ENCODE results near the gene PRDM5. TPM values are rescaled to one million over a fixed set of nuclear protein-coding genes. Genes with fewer than 3 reads are reported as not detected.

PRDM5 gene
- total and polyA plus RNA-seq, 2 donors from 2014 or later: 2.6 to 9.1 TPM

- no peak overlapping the region for H3K4me3 ChIP-seq (ENCODE audit: low read length in 3 of 3)
- DNase-seq (no peak), FAIRE-seq (no peak)
- H3K9ac ChIP-seq (ENCODE audit: low read length in 3 of 3): no peak overlapping the region
- TF ChIP-seq CTCF (IDR thresholded peaks at IDR 0.05; ENCODE audit: borderline replicate concordance, extremely low read depth, insufficient read depth): no peak
- H3K27ac ChIP-seq (ENCODE audit: low read depth in 2 of 2, low read length in 2 of 2): no peak overlapping the region
- H3K9me3 ChIP-seq (ENCODE audit: control insufficient read depth in 2 of 3, insufficient read depth in 1 of 3, low read length in 3 of 3): no peaks in the 10 kb centered on the region
- no peaks in the 10 kb centered on the region for H3K4me1 ChIP-seq (ENCODE audit: control insufficient read depth in 2 of 3, insufficient read depth in 2 of 3, low read depth in 1 of 3, low read length in 3 of 3)
- intact Hi-C loops (cut with DNase I): no loop called here
- H3K27me3 ChIP-seq (ENCODE audit: control insufficient read depth, insufficient read depth, low read length): no peaks in the 10 kb centered on the region
- H3K36me3 ChIP-seq (ENCODE audit: control insufficient read depth in 2 of 3, insufficient read depth in 3 of 3, low read length in 3 of 3): no peaks in the 10 kb centered on the region
Measured at GRCh38 chr4:120667102-120667501, 255.4 kb downstream of the PRDM5 start.

DNA sequence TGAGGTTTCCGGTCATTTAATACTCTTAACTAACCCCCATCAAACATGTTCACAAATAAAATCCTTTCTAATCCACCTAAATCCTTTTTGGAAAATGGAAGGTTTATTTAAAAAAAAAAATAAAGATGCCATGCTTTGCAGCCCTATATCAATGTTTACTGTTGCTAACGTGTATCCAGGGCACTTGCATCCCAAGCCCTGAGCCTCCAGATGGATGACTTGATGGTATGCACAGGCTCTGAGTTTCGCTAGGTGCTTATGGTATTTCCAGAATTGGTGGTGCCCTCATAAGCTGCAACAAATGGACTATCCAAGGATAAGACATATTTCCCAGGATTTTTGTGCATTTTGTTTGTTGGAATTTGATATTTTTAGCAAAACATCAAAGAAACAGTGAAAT lies 257.7 kb downstream of the PRDM5 start:
- Histone ChIP-seq H3K27ac (ENCODE audit: low read depth in 2 of 2, low read length in 2 of 2) (no peak overlapping the region), H3K27me3 (ENCODE audit: control insufficient read depth, insufficient read depth, low read length) (no peaks in the 10 kb centered on the region), H3K4me1 (ENCODE audit: control insufficient read depth in 2 of 3, insufficient read depth in 2 of 3, low read depth in 1 of 3, low read length in 3 of 3) (no peaks in the 10 kb centered on the region), H3K9me3 (ENCODE audit: control insufficient read depth in 2 of 3, insufficient read depth in 1 of 3, low read length in 3 of 3) (no peaks in the 10 kb centered on the region), H3K4me3 (ENCODE audit: low read length in 3 of 3) (no peak overlapping the region), H3K9ac (ENCODE audit: low read length in 3 of 3) (no peak overlapping the region), H3K36me3 (ENCODE audit: control insufficient read depth in 2 of 3, insufficient read depth in 3 of 3, low read length in 3 of 3) (no peaks in the 10 kb centered on the region)
- intact Hi-C loops (cut with DNase I): no loop called here
- no peak for TF ChIP-seq CTCF (IDR thresholded peaks at IDR 0.05; ENCODE audit: borderline replicate concordance, extremely low read depth, insufficient read depth)
- DNase-seq (no peak), FAIRE-seq (no peak)

DNA sequence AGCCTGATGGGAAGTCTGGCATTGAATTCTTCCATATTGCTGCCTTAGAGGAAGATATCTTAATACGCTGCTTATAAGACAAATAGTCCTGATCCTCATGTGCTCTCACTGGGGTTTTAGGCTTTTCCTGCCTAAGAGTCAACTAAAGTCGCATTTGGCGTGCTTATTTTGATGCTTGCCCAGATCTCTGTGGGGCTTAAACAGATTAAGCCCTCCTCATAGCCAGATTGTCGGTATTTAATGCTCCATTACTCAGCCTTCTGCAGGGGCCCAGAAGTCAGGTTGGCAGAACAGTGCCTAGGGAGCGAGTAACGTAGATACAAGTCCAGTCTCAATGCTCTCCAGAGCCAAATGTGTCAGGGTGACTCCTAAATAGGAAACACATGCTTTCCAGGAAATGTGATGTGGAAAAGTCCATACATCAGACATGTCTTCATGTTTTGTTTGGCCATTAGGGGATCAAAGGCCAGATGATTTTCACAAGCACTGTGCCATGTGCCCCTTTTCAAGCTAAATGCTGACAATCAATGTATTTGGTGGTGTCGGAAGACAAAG lies 262.8 kb downstream of the PRDM5 start:
- H3K9me3 ChIP-seq (ENCODE audit: control insufficient read depth in 2 of 3, insufficient read depth in 1 of 3, low read length in 3 of 3): no peaks in the 10 kb centered on the region
- no peak overlapping the region for H3K4me3 ChIP-seq (ENCODE audit: low read length in 3 of 3)
- H3K9ac ChIP-seq (ENCODE audit: low read length in 3 of 3): no peak overlapping the region
- intact Hi-C loops (cut with DNase I): no loop called here
- H3K36me3 ChIP-seq (ENCODE audit: control insufficient read depth in 2 of 3, insufficient read depth in 3 of 3, low read length in 3 of 3): no peaks in the 10 kb centered on the region
- no peak overlapping the region for H3K27ac ChIP-seq (ENCODE audit: low read depth in 2 of 2, low read length in 2 of 2)
- FAIRE-seq: no peak
- H3K27me3 ChIP-seq (ENCODE audit: control insufficient read depth, insufficient read depth, low read length): no peaks in the 10 kb centered on the region
- H3K4me1 ChIP-seq (ENCODE audit: control insufficient read depth in 2 of 3, insufficient read depth in 2 of 3, low read depth in 1 of 3, low read length in 3 of 3): no peaks in the 10 kb centered on the region
- no peak for DNase-seq
- no peak for TF ChIP-seq CTCF (IDR thresholded peaks at IDR 0.05; ENCODE audit: borderline replicate concordance, extremely low read depth, insufficient read depth)

GRCh38 chr4:120658772-120659171 lies 263.8 kb downstream of the PRDM5 start:
- FAIRE-seq: no peak

More at GRCh38 chr4:120658772-120659171, 263.8 kb downstream of the PRDM5 start:
- no peak for DNase-seq
- no peak overlapping the region for H3K9ac ChIP-seq (ENCODE audit: low read length in 3 of 3)
- H3K4me1 ChIP-seq (ENCODE audit: control insufficient read depth in 2 of 3, insufficient read depth in 2 of 3, low read depth in 1 of 3, low read length in 3 of 3): no peaks in the 10 kb centered on the region
- intact Hi-C loops (cut with DNase I): no loop called here
- no peaks in the 10 kb centered on the region for H3K27me3 ChIP-seq (ENCODE audit: control insufficient read depth, insufficient read depth, low read length)
- no peaks in the 10 kb centered on the region for H3K9me3 ChIP-seq (ENCODE audit: control insufficient read depth in 2 of 3, insufficient read depth in 1 of 3, low read length in 3 of 3)
- no peak overlapping the region for H3K4me3 ChIP-seq (ENCODE audit: low read length in 3 of 3)
- no peaks in the 10 kb centered on the region for H3K36me3 ChIP-seq (ENCODE audit: control insufficient read depth in 2 of 3, insufficient read depth in 3 of 3, low read length in 3 of 3)
- H3K27ac ChIP-seq (ENCODE audit: low read depth in 2 of 2, low read length in 2 of 2): no peak overlapping the region
- no peak for TF ChIP-seq CTCF (IDR thresholded peaks at IDR 0.05; ENCODE audit: borderline replicate concordance, extremely low read depth, insufficient read depth)
